Measurements from ENCODE around the gene PLXNB3. TPM values are rescaled to one million over a fixed set of nuclear protein-coding genes. Genes with fewer than 3 reads are reported as not detected.

Gene PLXNB3
- total and polyA plus RNA-seq, 2 experiments from 2014 or later: 0.70 to 4.1 TPM

GRCh38 chrX:153727123-153727931 lies 36.7 kb upstream of the PLXNB3 start (continued):
- no peak for TF ChIP-seq CTCF (conservative IDR thresholded peaks at IDR 0.05; ENCODE audit: low read depth in 2 of 2)
- TF ChIP-seq, protein P1, sequence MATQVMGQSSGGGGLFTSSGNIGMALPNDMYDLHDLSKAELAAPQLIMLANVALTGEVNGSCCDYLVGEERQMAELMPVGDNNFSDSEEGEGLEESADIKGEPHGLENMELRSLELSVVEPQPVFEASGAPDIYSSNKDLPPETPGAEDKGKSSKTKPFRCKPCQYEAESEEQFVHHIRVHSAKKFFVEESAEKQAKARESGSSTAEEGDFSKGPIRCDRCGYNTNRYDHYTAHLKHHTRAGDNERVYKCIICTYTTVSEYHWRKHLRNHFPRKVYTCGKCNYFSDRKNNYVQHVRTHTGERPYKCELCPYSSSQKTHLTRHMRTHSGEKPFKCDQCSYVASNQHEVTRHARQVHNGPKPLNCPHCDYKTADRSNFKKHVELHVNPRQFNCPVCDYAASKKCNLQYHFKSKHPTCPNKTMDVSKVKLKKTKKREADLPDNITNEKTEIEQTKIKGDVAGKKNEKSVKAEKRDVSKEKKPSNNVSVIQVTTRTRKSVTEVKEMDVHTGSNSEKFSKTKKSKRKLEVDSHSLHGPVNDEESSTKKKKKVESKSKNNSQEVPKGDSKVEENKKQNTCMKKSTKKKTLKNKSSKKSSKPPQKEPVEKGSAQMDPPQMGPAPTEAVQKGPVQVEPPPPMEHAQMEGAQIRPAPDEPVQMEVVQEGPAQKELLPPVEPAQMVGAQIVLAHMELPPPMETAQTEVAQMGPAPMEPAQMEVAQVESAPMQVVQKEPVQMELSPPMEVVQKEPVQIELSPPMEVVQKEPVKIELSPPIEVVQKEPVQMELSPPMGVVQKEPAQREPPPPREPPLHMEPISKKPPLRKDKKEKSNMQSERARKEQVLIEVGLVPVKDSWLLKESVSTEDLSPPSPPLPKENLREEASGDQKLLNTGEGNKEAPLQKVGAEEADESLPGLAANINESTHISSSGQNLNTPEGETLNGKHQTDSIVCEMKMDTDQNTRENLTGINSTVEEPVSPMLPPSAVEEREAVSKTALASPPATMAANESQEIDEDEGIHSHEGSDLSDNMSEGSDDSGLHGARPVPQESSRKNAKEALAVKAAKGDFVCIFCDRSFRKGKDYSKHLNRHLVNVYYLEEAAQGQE (IDR thresholded peaks at IDR 0.05; ENCODE audit: unreplicated experiment): no peak

DNA sequence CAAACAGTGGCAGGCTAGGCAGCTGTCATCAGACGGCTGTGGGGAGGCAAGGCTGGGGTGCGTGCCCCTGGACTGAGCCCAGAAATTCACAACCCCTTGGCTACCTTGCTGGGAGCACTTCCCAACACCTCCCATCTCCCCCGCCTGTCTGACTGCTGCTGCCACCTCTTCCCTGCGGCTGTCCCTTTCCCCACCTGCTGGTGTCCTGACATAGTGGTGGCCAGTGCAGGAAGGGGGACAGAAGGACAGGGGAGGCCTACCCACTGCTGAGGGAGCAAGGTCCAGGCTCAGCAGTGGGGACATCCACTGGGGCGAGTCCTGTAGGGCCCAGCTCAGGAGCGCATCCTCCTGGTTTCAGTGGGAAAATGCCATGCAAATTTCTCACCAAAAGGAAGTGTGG lies 36.0 kb upstream of the PLXNB3 start:
- Histone ChIP-seq H3K79me2 (replicated peaks; ENCODE audit: insufficient read depth) (peaks cover 5% of the 10 kb centered on the region; the same call in 1 of the 2 replicates), H3K4me3 (no peak overlapping the region), H3K27ac (ENCODE audit: low read depth) (no peak overlapping the region), H3K4me2 (no peak overlapping the region), H4K20me1 (replicated peaks; ENCODE audit: insufficient read depth) (no peaks in the 10 kb centered on the region), H3K27me3 (ENCODE audit: insufficient read depth) (no peaks in the 10 kb centered on the region), H3K36me3 (ENCODE audit: insufficient read depth) (no peaks in the 10 kb centered on the region), H3K9me2 (ENCODE audit: insufficient read depth) (no peaks in the 10 kb centered on the region), H3K4me1 (ENCODE audit: insufficient read depth) (peaks cover 8% of the 10 kb centered on the region; the same call in 1 of the 2 replicates), H2AFZ (no peak overlapping the region), H3F3A (replicated peaks; ENCODE audit: low read depth) (no peaks in the 10 kb centered on the region)
- Mint-ChIP-seq H3K36me3 (ENCODE audit: low read depth) (peaks cover 9% of the 10 kb centered on the region; the same call in 1 of the 3 replicates), H3K4me3 (no peak overlapping the region), H3K4me1 (peaks cover 14% of the 10 kb centered on the region), H3K27me3 (ENCODE audit: insufficient read depth, low read depth, poor library complexity) (no peaks in the 10 kb centered on the region), H3K9me3 (peaks cover 2% of the 10 kb centered on the region; the same call in 1 of the 3 replicates), H3K27ac (no peak overlapping the region)
- TF ChIP-seq, protein P2, sequence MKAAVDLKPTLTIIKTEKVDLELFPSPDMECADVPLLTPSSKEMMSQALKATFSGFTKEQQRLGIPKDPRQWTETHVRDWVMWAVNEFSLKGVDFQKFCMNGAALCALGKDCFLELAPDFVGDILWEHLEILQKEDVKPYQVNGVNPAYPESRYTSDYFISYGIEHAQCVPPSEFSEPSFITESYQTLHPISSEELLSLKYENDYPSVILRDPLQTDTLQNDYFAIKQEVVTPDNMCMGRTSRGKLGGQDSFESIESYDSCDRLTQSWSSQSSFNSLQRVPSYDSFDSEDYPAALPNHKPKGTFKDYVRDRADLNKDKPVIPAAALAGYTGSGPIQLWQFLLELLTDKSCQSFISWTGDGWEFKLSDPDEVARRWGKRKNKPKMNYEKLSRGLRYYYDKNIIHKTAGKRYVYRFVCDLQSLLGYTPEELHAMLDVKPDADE (IDR thresholded peaks at IDR 0.05): no peak
- TF ChIP-seq ZNF114 (CRISPR knock-in tag; IDR thresholded peaks at IDR 0.05) (no peak), JUNB (IDR thresholded peaks at IDR 0.05; ENCODE audit: unreplicated experiment) (no peak), NANOG (IDR thresholded peaks at IDR 0.05; ENCODE audit: borderline replicate concordance) (no peak), STAT1 (IDR thresholded peaks at IDR 0.05; ENCODE audit: unreplicated experiment) (no peak), CREB1 (CRISPR knock-in tag; IDR thresholded peaks at IDR 0.05; ENCODE audit: low read depth) (no peak), EZH2phosphoT487 (IDR thresholded peaks at IDR 0.05; ENCODE audit: unreplicated experiment) (no peak)
- TF ChIP-seq, protein P3, sequence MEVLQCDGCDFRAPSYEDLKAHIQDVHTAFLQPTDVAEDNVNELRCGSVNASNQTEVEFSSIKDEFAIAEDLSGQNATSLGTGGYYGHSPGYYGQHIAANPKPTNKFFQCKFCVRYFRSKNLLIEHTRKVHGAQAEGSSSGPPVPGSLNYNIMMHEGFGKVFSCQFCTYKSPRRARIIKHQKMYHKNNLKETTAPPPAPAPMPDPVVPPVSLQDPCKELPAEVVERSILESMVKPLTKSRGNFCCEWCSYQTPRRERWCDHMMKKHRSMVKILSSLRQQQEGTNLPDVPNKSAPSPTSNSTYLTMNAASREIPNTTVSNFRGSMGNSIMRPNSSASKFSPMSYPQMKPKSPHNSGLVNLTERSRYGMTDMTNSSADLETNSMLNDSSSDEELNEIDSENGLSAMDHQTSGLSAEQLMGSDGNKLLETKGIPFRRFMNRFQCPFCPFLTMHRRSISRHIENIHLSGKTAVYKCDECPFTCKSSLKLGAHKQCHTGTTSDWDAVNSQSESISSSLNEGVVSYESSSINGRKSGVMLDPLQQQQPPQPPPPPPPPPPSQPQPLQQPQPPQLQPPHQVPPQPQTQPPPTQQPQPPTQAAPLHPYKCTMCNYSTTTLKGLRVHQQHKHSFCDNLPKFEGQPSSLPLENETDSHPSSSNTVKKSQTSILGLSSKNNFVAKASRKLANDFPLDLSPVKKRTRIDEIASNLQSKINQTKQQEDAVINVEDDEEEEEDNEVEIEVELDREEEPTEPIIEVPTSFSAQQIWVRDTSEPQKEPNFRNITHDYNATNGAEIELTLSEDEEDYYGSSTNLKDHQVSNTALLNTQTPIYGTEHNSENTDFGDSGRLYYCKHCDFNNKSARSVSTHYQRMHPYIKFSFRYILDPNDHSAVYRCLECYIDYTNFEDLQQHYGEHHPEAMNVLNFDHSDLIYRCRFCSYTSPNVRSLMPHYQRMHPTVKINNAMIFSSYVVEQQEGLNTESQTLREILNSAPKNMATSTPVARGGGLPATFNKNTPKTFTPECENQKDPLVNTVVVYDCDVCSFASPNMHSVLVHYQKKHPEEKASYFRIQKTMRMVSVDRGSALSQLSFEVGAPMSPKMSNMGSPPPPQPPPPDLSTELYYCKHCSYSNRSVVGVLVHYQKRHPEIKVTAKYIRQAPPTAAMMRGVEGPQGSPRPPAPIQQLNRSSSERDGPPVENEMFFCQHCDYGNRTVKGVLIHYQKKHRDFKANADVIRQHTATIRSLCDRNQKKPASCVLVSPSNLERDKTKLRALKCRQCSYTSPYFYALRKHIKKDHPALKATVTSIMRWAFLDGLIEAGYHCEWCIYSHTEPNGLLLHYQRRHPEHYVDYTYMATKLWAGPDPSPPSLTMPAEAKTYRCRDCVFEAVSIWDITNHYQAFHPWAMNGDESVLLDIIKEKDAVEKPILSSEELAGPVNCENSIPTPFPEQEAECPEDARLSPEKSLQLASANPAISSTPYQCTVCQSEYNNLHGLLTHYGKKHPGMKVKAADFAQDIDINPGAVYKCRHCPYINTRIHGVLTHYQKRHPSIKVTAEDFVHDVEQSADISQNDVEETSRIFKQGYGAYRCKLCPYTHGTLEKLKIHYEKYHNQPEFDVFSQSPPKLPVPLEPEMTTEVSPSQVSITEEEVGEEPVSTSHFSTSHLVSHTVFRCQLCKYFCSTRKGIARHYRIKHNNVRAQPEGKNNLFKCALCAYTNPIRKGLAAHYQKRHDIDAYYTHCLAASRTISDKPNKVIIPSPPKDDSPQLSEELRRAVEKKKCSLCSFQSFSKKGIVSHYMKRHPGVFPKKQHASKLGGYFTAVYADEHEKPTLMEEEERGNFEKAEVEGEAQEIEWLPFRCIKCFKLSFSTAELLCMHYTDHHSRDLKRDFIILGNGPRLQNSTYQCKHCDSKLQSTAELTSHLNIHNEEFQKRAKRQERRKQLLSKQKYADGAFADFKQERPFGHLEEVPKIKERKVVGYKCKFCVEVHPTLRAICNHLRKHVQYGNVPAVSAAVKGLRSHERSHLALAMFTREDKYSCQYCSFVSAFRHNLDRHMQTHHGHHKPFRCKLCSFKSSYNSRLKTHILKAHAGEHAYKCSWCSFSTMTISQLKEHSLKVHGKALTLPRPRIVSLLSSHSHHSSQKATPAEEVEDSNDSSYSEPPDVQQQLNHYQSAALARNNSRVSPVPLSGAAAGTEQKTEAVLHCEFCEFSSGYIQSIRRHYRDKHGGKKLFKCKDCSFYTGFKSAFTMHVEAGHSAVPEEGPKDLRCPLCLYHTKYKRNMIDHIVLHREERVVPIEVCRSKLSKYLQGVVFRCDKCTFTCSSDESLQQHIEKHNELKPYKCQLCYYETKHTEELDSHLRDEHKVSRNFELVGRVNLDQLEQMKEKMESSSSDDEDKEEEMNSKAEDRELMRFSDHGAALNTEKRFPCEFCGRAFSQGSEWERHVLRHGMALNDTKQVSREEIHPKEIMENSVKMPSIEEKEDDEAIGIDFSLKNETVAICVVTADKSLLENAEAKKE (CRISPR knock-in tag; IDR thresholded peaks at IDR 0.05): no peak
- no peak for ATAC-seq
- peak; percentile 11 for DNase-seq (ENCODE audit: low spot score)

All from GM23338 (cell line).